NCI-H2196 treated with DMSO at 0.1 percent for 48 hours (cell line): ENCODE measurements around the gene COX4I2.
A peak's percentile ranks its signal among the peaks of the same experiment; 100 is the strongest.
"Not testable (repeated sequence)": the region's sequence is repeated elsewhere in the genome, so short reads cannot be mapped to it uniquely, and the experiment has no call there.

Source experiments
- DNase-seq: peaks from one replicate; lab custom pipeline; 2025; ENCODE audit not compliant: unreplicated experiment; lab: John Stamatoyannopoulos, UW

Gene COX4I2

GRCh38 chr20:31607640-31608250 is 30.0 kb upstream of the COX4I2 start:
- DNase-seq, result no peak

- DNase-seq, result peak; percentile 95
Observed at GRCh38 chr20:31608251-31608945, 29.3 kb upstream of the COX4I2 start.

GRCh38 chr20:31612271-31612640 is 25.5 kb upstream of the COX4I2 start:
- not testable (repeated sequence) for DNase-seq

GRCh38 chr20:31615416-31615815 is 22.3 kb upstream of the COX4I2 start:
- DNase-seq, result no peak

- no peak for DNase-seq
Observed at GRCh38 chr20:31617432-31618104, 20.1 kb upstream of the COX4I2 start.

- no peak for DNase-seq
Observed at GRCh38 chr20:31620246-31620645, 17.5 kb upstream of the COX4I2 start.

- DNase-seq, result not testable (repeated sequence)
Observed at GRCh38 chr20:31623123-31623505, 14.6 kb upstream of the COX4I2 start.

GRCh38 chr20:31626534-31626933 is 11.2 kb upstream of the COX4I2 start:
- not testable (repeated sequence) for DNase-seq

- not testable (repeated sequence) for DNase-seq
Observed at GRCh38 chr20:31628057-31628456, 9.7 kb upstream of the COX4I2 start.

- DNase-seq, result peak; percentile 71
Observed at GRCh38 chr20:31630187-31630790, 7.4 kb upstream of the COX4I2 start.

GRCh38 chr20:31632548-31633338 is 5.0 kb upstream of the COX4I2 start:
- DNase-seq, result no peak

GRCh38 chr20:31633339-31633914 is 4.3 kb upstream of the COX4I2 start:
- DNase-seq, result no peak

- DNase-seq, result no peak
Observed at GRCh38 chr20:31638317-31638716, 605 bp downstream of the COX4I2 start.

- no peak for DNase-seq
Observed at GRCh38 chr20:31638816-31639215, 1.1 kb downstream of the COX4I2 start.

GRCh38 chr20:31640259-31640658 is 2.5 kb downstream of the COX4I2 start:
- DNase-seq, result no peak

GRCh38 chr20:31641391-31641790 is 3.7 kb downstream of the COX4I2 start:
- DNase-seq, result no peak

- no peak for DNase-seq
Observed at GRCh38 chr20:31642837-31643236, 5.1 kb downstream of the COX4I2 start.

GRCh38 chr20:31643522-31643921 is 5.8 kb downstream of the COX4I2 start:
- no peak for DNase-seq

GRCh38 chr20:31644701-31645100 is 7.0 kb downstream of the COX4I2 start:
- DNase-seq, result no peak

GRCh38 chr20:31648104-31648503 is 10.4 kb downstream of the COX4I2 start:
- not testable (repeated sequence) for DNase-seq

- no peak for DNase-seq
Observed at GRCh38 chr20:31652917-31653396, 15.2 kb downstream of the COX4I2 start.
